HG03521 (cell line): ENCODE data around the gene CDH4.

Source experiments
- ATAC-seq: cut with Tn5 transposase; IDR thresholded peaks from one replicate; pipeline ENCODE4 v1.9.1; 2021; ENCODE audit warnings: mild to moderate bottlenecking, moderate library complexity; ENCODE audit not compliant: unreplicated experiment

The CDH4 gene

DNA sequence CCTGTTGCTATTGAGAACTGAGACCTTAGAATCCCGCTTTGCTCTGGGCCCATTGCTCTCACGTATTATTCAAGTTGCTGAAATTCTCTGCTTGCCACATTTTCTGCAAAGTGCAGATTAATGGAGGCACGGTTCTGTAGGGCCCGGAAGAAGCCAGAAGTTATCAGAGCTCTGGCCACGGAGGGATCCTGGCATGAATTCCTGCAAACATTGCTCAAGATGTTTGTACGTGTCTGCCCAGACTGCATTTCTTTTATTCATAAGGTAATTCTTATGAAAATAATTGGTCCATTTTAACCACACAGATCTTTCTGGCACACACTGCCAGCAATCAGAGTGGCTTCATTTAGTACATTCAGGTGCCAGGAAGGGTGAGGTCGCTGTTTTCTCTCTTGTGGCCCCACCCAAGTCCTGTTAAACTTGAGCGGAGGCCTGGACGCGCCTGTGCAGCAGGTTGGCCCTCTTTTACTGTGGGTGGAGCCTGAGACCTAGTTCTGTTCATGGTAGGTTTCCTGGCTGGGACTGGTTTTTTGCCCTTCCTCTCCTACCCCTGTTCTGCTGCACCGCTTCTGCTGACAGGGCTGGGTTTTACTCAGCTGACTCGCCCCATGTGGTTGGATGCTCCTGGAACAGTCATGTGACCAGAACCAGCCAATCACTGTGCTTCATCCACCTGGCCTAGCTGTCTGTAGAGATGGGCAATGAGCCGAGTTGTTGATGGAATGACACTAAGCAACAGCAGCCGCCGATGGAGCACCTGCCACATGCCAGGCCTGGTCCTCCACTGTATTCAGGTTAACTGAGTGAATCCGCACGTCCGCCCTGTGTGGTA is 230.2 kb downstream of the CDH4 start:
- no peak for ATAC-seq

DNA sequence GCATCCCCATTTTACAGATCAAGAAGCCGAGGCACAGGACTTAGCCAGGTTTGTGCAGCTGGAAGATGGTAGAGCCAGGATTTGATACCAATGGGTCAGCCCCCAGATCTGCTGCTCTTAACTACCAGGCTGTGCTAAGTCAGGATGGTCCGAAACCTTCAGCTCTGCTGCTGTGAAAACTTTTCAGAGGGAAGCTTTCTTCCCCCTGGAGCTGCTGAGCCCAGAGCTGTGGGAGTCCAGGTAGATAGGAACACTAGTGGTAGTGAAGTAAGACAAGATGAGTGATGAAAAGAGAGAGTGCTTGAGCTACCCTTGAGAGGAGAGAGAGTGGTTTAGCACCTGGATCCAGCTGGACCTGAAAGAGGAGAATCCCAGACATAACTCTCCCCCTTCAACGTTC is 230.8 kb downstream of the CDH4 start:
- ATAC-seq: no peak

DNA sequence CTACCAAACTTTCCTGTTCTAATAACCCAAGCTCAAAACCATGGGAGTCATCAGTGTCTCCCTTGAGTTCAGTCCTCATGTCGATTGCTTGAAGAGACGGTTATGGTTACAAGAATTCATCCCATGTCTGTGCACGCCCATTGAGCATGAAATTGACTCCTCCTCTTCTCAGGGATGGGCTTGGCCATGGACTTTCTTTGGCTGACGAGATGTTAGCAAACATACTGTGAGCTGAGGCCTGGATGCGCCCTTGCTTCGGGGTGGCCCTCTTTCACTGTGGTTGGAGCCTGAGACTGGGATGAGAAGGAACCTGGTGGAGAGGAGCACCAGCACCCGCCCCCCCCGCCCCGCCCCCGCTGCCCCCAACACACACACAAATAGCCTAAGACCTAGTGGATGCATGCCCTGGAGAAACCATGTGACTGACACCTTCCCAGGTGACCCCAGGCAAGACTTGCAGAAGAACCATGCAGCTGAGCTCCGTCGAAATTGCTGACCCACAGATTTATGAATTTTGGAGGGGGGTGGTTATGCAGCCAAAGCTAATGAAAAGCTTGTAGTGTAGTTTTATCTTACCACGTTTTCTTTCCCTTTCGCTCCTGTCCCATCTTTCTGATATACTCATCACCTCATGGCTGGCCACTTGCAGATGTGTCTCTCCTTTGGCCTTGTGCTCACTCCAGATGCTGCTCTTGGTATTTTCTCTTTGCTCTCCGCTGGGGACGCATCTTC is 231.4 kb downstream of the CDH4 start:
- ATAC-seq: no peak

DNA sequence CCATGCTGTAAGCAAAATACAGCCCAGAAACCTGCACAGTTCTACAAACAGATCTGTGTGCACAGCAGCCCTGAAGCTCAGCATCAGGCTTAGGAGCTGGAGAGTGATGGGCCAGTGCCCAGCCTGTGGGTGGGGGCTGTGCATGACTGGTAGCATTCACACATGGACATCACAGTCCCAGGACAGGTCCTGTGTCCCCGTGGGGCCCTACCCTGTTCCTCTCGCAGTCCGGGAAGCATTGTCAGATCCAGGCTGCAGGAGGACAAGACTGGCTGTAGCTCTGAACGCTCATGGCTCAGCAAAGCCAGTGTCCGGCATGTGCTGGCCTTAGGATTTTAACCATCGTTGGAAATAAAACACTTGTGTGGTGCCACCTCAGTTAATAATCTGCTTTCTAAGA is 234.1 kb downstream of the CDH4 start:
- no peak for ATAC-seq

DNA sequence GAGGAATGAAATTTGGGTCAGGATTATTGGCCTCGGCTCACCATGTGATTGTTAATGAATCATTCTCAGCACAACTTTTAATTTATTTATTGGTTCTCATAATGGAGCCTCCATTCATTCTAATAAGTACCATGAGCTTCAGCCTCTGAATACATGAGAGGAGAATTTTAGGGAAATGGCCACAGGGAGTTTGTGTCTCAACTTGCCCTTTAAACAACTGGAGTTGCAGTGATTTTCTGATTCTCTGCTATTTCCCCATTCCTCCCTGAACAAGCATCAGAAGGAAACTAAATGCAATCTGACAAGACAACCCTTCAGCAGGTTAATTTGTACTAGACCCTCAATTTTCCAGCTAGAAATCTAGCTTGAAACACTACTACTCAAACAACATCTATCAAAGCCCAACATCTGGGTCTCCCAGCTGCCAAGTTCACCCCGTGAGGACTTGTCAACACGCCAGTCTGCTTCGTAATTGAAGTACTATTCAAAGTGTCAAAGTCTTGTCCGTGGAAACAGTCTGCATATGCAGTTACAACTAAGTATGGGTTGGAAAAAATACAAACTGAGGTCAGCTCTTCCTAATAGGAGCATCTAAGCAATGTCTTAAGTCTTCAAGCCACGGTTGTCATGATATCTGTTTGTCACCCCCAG is 235.4 kb downstream of the CDH4 start:
- ATAC-seq: no peak

DNA sequence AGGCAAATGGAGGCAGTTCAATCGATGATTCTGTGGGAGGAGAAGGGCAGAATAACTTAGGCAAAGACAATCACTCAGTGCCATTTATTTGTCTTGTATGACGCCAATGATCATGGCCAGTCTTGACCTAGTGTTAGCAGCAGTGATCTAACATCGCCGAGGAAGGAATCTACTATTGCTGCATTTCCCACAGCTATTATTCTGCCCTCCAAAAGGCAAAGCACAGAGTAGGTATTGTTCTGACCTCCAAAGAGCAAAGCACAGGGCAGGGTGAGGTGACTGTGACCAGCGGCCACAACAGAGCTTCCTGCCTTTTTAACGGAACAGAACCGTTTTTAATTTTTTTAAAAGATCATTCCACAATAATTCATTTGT is 235.9 kb downstream of the CDH4 start:
- no peak for ATAC-seq

DNA sequence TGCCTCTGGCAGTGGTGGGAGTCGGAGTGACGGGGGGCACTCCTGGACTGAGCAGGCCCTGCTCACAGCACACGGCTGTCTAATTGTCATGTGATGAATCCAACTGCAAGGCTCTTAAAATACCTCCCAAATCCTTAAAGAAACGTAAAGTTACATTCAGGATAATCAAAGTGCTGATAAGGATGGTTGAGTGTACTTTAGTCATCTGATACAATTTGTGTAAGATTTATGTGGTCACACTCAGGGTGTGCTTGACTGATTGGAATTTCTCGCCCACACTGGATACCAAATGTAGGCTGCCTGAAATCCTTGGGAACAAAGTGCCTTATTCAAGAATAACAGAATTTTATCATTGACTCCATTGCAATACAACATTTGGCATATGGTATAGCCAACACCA is 238.7 kb downstream of the CDH4 start:
- ATAC-seq: no peak

DNA sequence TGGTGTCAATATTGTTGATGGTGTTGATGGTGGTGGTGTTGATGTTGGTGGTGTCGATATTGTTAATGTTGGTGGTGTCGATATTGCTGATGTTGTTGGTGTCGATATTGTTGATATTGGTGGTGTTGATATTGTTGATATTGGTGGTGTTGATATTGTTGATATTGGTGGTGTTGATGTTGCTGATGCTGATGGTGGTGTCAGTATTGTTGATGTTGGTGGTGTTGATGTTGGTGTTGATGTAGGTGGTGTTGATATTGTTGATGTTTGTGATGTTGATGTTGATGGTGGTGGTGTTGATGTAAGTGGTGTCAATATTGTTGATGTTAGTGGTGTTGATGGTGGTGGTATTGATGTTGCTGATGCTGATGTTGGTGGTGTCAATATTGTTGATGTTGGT is 240.0 kb downstream of the CDH4 start:
- no peak for ATAC-seq

DNA sequence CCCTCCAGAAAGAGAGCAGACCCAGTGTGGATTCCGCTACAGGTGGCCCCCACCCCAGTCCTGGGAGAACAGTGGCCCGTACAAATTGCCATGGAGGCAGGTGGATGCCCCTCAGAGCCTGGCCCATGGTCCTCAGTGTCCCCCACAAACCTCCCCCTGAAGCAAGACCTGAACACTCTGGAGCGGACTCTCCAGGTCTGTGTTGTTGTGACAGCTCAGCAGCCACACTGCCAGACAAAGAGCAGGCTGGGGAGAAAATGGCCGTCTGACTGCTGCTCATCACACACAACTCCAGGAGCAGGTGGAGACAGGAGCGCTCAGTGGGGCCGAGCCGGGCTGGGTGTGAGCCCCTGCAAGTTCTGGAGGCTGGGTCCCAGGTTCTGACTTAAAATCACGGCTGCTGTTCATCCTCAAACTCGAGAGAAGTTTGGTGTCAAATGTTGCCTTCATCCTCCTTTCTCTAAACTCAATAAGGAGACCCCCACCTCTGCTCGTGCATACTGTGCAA is 241.8 kb downstream of the CDH4 start:
- no peak for ATAC-seq

DNA sequence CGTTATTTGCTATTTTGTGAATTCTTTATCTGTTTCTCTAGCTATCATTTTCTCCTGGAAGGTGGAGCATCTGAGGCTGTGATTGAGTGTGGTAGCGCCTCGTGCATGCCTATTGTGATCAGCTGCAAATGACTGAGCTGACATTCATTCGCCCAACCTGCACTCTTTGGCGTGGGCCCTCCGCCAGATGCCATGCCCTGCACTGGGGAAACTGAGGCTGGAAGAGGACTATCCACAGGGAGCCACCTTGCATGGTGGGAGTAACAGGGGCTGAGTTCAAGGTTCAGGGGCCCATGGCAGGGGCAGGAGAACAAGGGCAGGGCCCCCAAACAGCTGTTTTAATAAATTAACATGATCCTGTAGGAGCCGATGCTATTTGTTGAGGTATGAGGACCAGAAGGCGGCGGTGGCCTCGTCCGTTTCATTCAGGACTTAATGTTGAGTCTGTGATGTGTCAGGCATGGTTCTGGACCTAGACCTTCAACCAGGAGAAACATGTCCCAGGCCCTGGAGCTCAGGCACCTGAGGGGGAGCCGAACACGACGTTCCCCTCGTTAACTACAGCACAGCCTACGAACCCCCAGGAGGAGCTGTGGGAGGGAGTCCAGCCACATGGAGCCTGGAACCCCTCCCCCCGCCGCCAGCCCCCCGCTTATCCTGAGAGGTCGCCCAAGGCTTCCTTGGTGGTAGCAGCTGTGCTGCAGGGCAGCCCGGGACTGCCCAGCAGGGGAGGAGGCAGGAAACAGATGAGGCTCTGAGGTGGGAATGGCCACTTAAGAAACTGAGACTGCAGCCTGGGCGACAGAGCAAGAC is 242.9 kb downstream of the CDH4 start:
- no peak for ATAC-seq

DNA sequence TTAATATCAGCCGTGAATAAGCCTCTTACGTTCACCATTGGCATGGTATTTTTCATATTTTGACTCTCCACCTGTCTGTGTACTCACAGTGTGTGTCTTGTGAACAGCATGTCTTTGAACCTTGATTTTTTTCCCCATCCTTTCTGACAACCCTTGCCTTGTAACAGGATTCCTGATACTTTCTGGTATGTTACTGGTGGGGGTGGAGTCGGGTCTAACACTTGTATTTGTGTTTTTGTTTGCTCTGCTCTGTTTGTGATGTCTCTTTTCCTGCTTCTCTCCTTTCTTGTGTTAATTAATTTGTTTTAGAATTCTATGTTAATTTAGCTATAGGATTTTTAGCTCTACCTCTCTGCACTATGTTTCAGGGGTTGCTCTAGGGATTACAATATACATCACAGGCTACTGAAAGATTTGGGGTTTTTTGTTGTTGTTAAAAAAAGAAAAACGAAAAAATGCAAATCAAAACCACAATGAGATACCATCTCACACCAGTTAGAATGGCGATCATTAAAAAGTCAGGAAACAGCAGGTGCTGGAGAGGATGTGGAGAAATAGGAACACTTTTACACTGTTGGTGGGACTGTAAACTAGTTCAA is 245.1 kb downstream of the CDH4 start:
- ATAC-seq: no peak

DNA sequence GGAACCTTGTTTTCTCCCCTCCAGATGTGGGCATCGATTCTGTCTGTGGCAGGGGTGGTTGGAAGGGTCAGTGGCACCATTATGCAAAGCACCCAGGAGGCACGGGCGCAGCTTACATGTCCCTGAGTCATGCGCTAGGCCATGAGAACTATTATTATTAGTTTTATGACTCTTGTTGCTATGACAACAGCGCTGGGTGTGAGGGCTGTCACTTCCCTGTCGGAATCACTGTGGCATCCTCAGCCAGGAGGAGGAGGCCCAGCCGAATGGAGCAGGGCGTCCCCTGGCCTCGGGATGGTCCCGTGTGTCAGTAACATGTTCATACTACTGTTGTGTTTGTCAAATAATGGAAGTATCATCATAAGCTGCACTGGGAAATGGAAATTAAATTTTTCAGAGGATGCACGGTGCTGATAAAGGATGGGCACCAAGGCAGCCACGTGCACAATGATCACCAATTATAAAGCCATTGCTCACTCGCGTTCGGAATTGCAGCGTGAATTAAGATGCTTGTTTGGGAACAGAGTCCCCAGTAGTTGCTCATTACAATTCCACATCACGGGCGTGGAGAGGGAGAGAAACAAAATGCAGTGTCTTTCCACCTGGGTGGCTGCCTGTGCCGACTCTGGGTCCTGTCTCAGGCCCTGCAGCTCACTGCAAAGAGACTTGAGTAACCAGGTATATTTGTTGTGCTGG is 247.9 kb downstream of the CDH4 start:
- ATAC-seq: no peak

DNA sequence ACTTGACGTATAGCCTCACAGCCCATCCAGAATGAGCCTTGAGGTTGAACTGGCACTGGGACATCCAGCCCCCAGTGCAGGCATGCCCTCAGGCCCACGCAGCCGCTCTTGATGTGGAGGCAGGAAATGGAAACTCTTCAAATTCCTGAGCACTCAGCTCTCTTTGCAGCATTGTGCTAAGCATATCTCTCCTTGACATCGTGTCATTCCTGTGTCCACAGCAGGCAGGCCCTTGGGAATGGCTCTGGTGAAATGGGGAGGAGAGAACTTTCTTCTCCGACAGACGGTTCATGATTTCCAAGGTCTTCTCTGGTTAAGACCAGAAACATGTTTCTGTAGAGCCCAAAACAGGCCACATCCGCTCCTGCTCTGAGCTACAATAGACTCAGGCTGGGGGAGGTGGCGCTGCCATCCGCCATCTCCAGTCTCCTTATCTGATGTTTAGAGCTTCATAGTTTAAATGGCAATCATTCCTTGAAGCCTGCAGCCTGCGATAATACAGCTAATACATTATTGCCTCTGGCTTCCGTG is 248.8 kb downstream of the CDH4 start:
- ATAC-seq: no peak

DNA sequence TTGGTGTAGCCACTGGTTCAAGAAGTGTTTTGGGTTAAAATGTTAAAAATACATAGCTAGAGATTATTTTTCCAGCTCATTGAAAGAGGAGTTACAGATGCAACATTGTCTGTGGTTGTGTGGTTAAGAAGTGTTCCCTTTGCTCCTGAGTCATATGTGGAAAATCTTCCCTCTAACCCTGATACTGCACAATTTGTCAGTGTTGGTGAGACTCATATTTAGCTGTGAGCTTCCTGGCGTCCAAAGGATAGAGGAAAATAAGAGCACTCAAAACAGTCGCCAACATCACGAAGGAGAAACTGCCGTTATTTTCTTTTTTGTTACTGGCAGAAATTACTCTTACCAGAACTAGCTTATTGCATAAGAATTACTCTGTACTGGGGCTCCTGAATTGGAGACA is 250.4 kb downstream of the CDH4 start:
- ATAC-seq: no peak

DNA sequence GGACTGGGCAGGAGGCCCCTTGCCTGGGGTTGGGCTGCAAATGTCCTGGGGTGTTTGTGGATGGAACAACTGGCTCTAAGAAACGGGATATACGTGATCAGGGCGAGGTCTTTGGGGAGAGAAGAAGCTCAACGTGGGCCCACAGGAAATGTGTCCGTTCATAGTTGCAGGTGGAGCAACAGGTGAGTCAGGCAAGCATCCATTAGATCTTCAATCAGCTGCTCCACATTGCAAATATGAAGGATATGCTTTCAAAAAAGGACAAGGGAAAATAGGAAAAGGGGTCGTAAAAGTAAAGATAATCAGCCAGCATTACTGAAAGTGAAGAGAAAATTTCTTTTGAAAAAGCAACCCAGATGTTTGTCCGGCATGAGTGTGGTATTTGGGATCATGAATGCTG is 251.0 kb downstream of the CDH4 start:
- no peak for ATAC-seq

DNA sequence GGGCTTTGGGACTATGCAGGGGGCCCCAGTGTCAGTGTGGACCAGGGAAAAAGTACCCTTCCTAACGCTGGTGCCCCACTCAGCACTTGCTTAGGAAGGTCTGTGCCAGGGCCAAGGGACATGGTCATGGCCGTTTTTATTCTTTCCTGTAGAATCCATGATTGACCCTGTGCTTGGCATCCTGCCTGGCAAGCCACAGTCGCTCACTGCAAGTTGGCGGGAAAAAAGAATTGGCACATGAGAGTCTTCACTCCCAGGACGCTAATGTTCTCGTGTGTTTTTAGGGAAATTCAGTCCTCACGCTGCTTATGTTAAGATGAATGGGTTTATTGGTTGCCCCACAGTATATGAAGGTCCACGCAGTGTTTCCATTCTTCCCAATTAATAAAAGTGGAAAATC is 253.4 kb downstream of the CDH4 start:
- no peak for ATAC-seq

DNA sequence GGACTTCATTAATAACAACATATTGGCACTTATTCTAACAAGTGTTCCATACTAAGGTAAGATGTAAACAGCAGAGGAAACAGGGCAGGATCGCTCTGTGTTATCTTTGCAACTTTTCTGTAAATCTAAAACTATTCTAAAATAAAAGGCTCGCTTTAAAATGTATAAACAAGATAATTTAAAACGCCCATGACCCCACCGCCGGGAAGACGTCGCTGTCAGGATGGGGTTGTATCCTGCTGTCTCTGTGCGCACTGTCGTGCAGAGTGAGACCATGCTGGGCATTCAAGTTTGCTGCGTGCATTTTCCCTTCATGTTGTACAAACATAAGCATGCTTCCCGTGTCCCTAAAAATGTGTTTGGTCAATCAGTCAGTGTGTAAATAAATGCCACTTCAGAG is 255.7 kb downstream of the CDH4 start:
- ATAC-seq: no peak

DNA sequence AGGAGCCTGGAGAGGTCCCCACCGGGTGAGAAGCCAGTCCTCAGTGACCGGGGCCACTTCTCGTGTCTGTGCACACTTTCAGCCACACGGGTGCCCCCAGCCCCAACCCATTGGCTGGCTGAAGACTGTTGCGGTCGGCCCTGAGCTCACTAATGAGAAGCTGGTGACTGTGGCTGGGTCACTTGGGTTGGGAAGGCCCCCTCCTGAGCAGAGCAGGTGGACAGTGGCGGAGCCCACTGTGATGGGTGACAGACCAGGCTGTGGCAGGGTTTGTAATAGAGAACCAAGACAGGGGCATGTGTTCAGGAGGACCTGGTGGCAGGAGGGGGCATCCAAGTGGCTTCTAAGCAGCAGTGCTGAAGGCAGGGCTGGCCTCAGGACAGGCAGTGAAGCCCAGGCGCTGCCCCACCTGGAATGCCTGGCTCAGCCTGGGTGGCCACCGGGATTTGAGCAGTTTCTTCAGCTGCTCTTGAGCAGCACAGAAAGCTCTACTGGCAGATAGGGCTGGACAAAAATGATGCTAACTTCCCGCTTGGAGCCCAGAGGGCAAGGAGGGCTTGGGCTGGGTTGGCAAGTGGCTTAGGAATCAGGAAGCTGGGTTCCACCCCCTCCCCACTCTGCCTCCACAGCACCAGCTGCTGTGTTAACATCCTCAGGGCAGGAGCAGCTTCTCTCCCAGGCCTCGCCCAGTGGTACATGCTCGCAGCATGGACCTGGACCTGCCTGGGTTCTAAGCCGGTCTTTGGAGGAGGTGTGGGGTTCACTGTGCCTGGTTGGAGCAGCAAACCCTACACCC is 256.4 kb downstream of the CDH4 start:
- no peak for ATAC-seq

DNA sequence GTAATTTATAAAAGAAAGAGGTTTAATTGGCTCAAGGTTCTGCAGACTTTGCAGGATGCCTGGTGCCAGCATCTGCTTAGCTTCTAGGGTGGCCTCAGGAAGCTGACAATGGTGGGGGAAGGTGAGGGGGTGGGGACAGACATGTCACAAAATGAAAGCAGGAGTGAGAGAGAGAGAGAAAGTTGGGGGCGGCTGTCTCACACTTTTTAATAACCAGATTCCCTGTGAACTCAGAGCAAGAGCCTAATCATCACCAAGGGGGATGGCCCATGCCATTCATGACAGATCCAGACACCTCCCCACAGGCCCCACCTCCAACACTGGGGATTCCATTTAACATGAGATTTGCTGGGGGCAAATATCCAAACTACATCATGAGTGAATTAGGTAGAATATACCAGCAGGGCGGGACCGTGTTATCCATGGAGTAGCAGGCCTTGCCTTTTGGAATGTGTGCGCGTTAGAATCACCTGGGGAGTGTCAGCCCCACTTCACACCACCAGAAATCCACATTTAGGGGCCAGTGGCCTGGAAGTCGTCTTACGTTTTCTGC is 258.8 kb downstream of the CDH4 start:
- ATAC-seq: no peak
